Measurements from ENCODE around the gene TBXA2R.
"Not testable (repeated sequence)": the region's sequence is repeated elsewhere in the genome, so short reads cannot be mapped to it uniquely, and the experiment has no call there.

TBXA2R gene

GRCh38 chr19:3604227-3604986 lies 2.3 kb downstream of the TBXA2R start:
- DNase-seq, result no peak

- no peak for DNase-seq
Observed at GRCh38 chr19:3603121-3603811, 3.4 kb downstream of the TBXA2R start.

- DNase-seq, result no peak
Observed at GRCh38 chr19:3601021-3601420, 5.7 kb downstream of the TBXA2R start.

GRCh38 chr19:3599776-3600187 lies 6.9 kb downstream of the TBXA2R start:
- DNase-seq, result no peak

GRCh38 chr19:3595521-3596061 lies 11.1 kb downstream of the TBXA2R start:
- no peak for DNase-seq

- DNase-seq, result no peak
Observed at GRCh38 chr19:3593156-3593555, 13.5 kb downstream of the TBXA2R start.

- no peak for DNase-seq
Observed at GRCh38 chr19:3591876-3592613, 14.6 kb downstream of the TBXA2R start.

- no peak for DNase-seq
Observed at GRCh38 chr19:3590991-3591659, 15.6 kb downstream of the TBXA2R start.

GRCh38 chr19:3589949-3590348 lies 16.7 kb downstream of the TBXA2R start:
- no peak for DNase-seq

GRCh38 chr19:3589439-3589838 lies 17.2 kb downstream of the TBXA2R start:
- no peak for DNase-seq

GRCh38 chr19:3586707-3587346 lies 19.8 kb downstream of the TBXA2R start:
- DNase-seq, result no peak

- DNase-seq, result peak; percentile 37
Observed at GRCh38 chr19:3586127-3586626, 20.5 kb downstream of the TBXA2R start.

GRCh38 chr19:3585301-3586126 lies 21.2 kb downstream of the TBXA2R start, which contains the start of gene GIPC3:
TSS of gene GIPC3 (plus strand) at chr19:3585478. CDS start at chr19:3585598, 120 bp downstream.
- DNase-seq, result no peak

GRCh38 chr19:3584036-3584802 lies 22.5 kb downstream of the TBXA2R start:
- DNase-seq, result not testable (repeated sequence)

GRCh38 chr19:3581792-3582191 lies 24.9 kb downstream of the TBXA2R start:
- DNase-seq, result not testable (repeated sequence)

- DNase-seq, result no peak
Observed at GRCh38 chr19:3580156-3580934, 26.3 kb downstream of the TBXA2R start.

- no peak for DNase-seq
Observed at GRCh38 chr19:3578390-3578789, 28.3 kb downstream of the TBXA2R start.

- DNase-seq, result no peak
Observed at GRCh38 chr19:3577723-3578344, 28.8 kb downstream of the TBXA2R start.

All from retina (tissue), 1 donor.